Measurements from ENCODE around the gene SLC7A4.

Gene SLC7A4

DNA sequence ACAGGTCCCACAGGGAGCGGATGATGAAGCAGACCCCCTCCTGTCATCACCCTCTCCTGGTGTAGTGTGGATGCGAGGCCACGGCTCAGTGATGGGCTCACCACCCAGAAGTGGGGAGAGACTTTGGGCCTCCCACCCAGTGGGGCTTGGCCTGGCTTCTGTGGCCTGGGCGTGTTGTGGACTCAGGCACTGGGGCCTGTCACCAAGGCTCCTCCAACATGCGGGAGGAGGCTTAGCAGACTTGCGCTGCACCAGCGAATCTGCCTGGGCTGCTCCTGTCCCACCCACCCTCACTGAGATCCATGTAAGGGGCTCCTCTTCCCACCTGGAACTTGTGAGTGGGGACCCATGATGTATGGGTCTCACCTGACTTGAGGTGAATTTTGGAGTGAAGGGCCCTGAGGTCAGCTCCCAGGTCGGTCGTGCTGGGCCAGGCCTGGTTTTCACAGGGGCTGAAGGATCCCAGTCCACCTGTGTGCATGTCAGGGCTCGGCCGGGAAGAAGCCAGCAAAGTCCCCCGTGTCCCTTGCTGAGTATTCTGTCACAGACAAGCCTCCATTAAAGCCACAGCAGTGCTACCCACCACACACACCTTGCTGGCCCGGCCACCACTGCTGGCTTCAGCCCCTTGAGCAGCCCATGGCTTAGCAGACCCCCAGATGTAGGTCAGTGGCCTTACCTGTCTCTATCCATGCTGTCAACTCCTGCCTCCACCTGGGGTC is 34.7 kb downstream of the SLC7A4 start:
- no peak for DNase-seq

DNA sequence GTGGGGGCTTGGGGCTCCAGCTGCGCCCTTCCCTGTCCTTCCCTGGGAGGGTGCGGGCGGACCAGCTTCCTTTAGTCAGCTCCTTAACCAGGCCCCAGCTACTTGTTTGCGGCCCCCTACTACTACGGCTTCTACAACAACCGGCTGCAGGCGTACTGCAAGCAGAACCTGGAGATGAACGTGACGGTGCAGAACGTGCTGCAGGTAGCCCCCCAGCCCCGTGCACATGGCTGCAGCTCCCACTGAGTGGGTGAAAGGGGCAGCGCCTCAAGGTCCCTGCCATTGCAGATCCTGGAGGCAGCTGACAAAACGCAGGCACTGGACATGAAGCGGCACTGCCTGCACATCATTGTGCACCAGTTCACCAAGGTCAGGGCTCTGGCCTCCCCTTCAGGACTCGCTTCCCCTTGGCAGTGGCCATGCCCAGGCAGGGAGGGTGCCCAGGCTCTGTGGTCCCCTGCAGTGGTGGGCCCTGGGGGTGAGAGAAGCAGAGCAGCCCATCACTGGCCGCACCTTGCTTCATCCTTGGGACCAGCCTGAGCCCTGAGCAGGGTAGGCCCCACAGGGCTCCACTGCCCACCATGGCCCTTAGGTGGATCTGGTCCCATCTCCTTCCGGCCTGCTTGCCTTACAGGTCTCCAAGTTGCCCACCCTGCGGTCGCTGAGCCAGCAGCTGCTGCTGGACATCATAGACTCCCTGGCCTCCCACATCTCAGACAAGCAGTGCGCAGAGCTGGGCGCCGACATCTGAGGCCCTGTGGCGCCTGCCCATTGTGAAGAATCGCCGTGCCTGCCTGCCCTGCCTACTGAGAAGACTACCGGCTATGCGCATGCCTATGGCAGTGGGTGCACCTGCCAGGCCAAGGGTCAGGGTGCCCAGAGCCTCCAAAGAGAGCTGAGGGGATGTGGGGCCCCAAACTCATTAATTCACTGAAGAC is 35.5 kb downstream of the SLC7A4 start:
- no peak for DNase-seq

DNA sequence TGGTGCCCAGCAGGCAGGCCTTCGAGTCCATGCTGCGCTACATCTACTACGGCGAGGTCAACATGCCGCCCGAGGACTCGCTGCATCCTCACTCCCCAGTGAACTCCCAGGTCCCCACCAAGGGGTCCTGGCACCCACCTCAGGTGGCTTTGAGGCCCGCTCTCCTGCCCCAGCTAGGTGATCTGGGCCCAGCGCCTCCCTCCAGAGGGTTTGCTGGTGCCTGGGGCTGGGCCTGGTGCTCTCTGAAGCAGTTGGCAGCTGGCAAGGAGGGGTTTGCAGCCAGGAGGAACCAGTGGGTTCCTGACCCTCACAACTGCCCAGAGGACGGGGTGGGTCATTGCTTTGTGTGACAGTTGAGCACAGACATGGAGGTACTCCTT is 36.3 kb downstream of the SLC7A4 start:
- no peak for DNase-seq

GRCh38 chr22:20995329-20996030 is 36.9 kb downstream of the SLC7A4 start:
- DNase-seq: no peak

- DNase-seq: no peak
These were observed 37.5 kb downstream of the SLC7A4 start for GRCh38 chr22:20994902-20995241.

GRCh38 chr22:20994128-20994901 is 38.0 kb downstream of the SLC7A4 start:
- DNase-seq: no peak

GRCh38 chr22:20993304-20994127 is 38.8 kb downstream of the SLC7A4 start:
- DNase-seq: no peak

DNA sequence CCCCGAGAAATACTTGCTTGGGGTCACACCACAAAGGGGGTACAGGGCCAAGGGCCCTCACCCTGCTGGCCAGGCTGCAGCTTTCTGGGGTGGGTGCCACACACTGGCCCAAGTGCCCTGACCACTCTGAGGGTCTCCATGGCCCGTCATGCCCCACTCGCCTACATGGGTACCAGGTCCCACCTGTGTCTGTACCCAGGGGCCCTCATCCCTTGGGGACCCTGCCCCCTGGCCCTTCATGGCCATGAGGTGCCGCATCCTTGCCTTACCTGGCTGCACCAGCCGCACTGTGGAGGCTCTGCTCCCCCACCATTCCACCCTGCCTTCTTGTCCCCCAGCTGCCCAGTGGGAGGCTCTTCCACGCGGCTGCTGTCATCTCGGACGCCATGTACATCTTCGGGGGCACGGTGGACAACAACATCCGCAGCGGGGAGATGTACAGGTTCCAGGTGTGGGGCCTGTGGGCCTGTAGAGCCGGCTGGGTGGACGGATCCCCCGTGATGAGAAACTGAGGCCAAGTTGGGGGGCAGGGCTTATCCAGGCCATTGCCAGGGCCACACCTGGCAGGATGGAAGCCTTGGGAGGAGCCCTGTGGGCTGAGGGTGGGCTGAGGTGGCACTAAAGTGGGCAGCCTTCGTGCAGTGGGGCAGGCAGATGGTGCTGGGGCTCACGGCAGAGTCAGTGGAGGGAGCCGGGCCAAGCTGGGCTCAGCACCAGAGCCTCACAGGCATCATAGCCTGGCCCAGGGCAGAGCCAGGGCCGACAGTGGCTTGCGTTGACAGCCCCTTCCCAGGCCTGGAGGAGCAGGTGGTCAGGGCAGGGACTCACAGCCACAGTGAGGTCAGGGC is 39.7 kb downstream of the SLC7A4 start:
- no peak for DNase-seq

- no peak for DNase-seq
These were observed 40.3 kb downstream of the SLC7A4 start for GRCh38 chr22:20992056-20992442.

DNA sequence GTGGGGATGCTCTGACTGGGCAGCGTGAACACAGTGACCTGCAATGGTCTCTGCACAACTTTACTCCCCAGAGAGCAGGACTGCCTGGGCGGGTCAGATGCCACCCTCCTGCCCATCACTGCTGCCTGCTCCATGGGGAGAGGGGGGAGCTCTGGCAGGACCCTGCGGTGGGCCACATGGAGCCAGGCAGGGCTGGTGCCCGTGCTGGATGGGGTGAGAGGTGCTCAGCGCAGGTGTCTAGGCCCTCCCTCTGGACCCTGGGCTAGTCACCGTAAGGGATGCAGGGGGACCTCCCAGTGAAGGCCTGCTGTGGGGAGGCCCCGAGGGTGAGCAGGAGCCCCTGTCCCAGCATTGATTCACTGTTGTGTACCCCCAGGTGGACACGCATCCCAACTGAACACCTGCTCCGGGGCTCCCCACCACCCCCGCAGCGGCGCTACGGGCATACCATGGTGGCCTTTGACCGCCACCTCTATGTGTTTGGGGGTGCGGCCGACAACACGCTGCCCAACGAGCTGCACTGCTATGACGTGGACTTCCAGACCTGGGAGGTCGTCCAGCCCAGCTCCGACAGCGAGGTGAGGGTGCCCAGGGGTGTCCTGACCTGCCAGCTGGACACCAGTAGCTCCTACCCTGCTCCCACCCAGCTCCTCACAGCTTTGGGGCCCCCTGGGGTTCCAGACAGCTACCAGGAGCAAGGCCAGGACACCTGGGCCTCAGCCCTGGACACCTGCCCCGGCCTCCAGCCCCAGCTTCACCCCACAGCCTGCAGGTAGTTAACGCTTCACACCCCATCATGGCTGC is 40.9 kb downstream of the SLC7A4 start:
- DNase-seq: no peak

DNA sequence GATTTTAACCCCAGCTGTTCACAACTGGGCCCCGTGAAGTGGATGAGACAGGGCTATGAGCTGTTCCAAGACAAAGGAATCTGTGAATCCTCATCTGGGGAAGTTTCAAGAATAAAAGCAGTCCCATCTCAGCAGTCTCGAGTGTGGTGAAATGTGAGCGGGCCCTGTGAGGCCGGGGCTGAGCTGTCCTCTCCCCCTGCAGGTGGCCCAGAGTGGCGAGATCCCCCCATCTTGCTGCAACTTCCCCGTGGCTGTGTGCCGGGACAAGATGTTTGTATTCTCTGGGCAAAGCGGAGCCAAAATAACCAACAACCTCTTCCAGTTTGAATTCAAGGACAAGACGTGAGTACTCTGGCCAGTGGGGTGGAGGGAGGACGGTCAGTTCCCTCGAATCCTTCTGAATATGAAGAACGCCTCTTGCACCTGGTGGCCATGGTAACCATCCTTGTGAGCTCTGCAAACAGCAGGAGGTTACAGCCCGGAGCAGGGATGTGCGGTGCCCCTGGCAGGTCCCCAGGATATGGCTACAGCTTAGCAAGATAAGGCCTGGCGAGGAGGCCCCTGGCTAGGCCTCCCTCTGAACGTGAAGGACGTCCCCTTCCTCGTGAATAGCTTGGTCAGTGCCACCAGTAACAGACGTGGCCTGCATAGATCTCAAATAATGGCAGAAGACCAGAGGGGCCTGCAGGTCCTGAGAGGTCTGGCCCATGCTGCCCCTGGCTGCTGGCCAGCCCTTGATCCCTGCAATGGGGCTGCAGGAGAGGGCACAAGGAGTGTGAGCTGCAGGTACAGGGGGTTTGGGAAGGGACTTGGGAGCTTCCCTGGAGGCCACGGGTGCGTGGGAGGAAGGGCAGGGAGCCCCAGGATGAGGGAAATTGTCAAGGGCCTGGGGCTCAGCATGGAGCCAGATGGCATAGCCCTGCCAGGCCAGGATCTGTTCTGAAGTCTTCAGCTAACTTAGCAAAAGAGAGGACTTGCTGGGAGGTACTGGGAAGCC is 41.9 kb downstream of the SLC7A4 start:
- DNase-seq: no peak

- no peak for DNase-seq
These were observed 42.8 kb downstream of the SLC7A4 start for GRCh38 chr22:20989323-20990138.

GRCh38 chr22:20988573-20989322 is 43.6 kb downstream of the SLC7A4 start:
- DNase-seq: no peak

DNA sequence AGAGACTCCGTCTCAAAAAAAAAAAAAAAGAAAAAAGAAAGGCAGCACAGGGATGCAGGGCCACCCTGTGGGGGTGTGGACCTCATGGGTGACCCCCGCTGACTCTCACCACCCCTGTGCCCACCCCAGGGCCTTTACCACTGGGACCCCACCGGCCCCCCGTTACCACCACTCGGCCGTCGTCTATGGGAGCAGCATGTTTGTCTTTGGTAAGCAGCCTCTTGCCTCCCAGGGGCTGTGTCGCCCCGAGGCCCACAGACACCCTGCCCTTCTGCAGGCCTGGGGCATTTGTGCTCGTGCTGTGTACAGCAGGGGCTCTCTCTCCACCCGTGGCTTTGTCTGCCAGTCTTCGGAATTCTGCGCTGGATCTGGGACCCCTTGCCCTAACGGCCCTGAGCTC is 45.0 kb downstream of the SLC7A4 start:
- no peak for DNase-seq

- DNase-seq: no peak
These were observed 46.0 kb downstream of the SLC7A4 start for GRCh38 chr22:20986365-20986764.

GRCh38 chr22:20985720-20986119 is 46.6 kb downstream of the SLC7A4 start:
- no peak for DNase-seq

Measured in stimulated activated CD4-positive, alpha-beta T cell treated with anti-CD3 and anti-CD28 coated beads, Interleukin-4, amount 100 ng/mL, for 1 hour (primary cell).